Stimulated activated CD4-positive, alpha-beta T cell treated with anti-CD3 and anti-CD28 coated beads, Interleukin-4, amount 100 ng/mL, for 48 hours (primary cell): Measurements from ENCODE around the gene FIBCD1.

ENCODE experiments used
- DNase-seq, 2 donors: peaks; one replicate each; pipeline ENCODE4 v3.0.0-alpha.2; 2020; ENCODE audit warnings: low read depth in 2 of 2

The FIBCD1 gene

GRCh38 chr9:130879863-130880411, 59.1 kb downstream of the FIBCD1 start:
- DNase-seq: no peak

- no peak for DNase-seq
Measured at GRCh38 chr9:130878295-130878694, 60.8 kb downstream of the FIBCD1 start.

GRCh38 chr9:130877300-130877699, 61.7 kb downstream of the FIBCD1 start:
- DNase-seq: no peak

- DNase-seq: no peak
Measured at GRCh38 chr9:130874783-130875182, 64.3 kb downstream of the FIBCD1 start.

GRCh38 chr9:130873966-130874365, 65.1 kb downstream of the FIBCD1 start:
- no peak for DNase-seq

GRCh38 chr9:130872912-130873503, 66.0 kb downstream of the FIBCD1 start:
- no peak for DNase-seq

- no peak for DNase-seq
Measured at GRCh38 chr9:130872508-130872907, 66.5 kb downstream of the FIBCD1 start.

- no peak for DNase-seq
Measured at GRCh38 chr9:130872093-130872492, 67.0 kb downstream of the FIBCD1 start.

GRCh38 chr9:130871395-130872062, 67.5 kb downstream of the FIBCD1 start:
- no peak for DNase-seq

- DNase-seq: no peak
Measured at GRCh38 chr9:130870491-130871381, 68.3 kb downstream of the FIBCD1 start.

GRCh38 chr9:130869250-130869649, 69.8 kb downstream of the FIBCD1 start:
- no peak for DNase-seq

GRCh38 chr9:130868230-130868629, 70.8 kb downstream of the FIBCD1 start:
- no peak for DNase-seq

- no peak for DNase-seq
Measured at GRCh38 chr9:130867556-130867955, 71.5 kb downstream of the FIBCD1 start.

GRCh38 chr9:130866474-130866965, 72.5 kb downstream of the FIBCD1 start:
- peak; percentile 43 to 50 for DNase-seq

GRCh38 chr9:130865921-130866320, 73.1 kb downstream of the FIBCD1 start:
- no peak for DNase-seq

- no peak for DNase-seq
Measured at GRCh38 chr9:130864541-130864940, 74.5 kb downstream of the FIBCD1 start.

- no peak for DNase-seq
Measured at GRCh38 chr9:130862747-130863146, 76.3 kb downstream of the FIBCD1 start.

GRCh38 chr9:130862217-130862616, 76.8 kb downstream of the FIBCD1 start:
- DNase-seq: no peak

GRCh38 chr9:130861372-130862180, 77.5 kb downstream of the FIBCD1 start:
- no peak for DNase-seq

- DNase-seq: no peak
Measured at GRCh38 chr9:130860458-130861316, 78.4 kb downstream of the FIBCD1 start.
